MM.1S (cell line): ENCODE data around the gene MSI2.

Experiments
- CTCF ChIP-seq: fragments of 300-600 bp; sonication (generic); IDR thresholded peaks from 2 replicates; pipeline ENCODE4 v1.5.1; 2016; ENCODE audit warnings: antibody characterized with exemption, low read length, mixed read lengths
- EZH2 ChIP-seq: fragments of 300-600 bp; sonication (generic); optimal IDR thresholded peaks from 2 replicates; pipeline ENCODE3; 2017; ENCODE audit warnings: low read depth, mild to moderate bottlenecking, antibody characterized with exemption, low read length, mixed read lengths

DNA sequence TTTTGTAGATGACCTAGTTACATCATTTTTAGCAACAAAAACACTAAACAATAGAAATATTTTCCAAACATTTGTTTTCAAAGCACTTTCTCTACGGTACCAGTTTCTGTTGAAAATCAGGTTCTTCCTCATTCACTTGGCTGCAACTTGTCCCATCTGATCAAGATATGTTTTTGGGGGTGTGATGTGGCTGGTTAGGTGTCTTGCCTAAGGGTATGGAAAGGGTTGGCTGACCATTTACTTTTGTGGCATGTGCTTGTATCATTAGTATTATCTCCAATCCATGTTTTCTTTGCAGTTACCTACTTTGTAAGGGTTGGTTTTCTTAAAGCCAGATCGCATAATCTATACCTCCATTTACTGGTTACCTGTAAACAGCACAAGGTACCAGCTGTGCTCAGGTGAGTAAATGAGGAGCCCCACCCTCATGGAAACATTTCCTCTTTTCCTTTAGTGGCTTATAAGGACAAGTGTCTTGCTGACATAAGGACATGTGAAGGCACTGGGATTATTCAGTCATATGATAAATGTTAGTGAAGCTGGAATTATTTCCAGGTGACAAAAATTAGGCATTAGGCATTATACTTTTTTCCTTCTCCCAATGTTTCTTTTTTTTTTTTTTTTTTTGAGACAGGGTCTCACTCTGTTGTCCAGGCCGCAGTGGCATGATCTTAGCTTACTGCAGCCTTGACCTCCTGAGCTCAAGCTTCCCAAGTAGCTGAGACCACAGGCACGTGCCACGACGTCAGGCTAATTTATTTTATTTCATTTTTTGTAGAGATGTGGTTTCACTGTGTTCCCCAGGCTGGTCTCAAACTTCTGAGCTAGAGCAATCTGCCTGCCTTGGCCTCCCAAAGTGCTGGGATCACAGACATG lies 326.8 kb downstream of the MSI2 start:
- TF ChIP-seq CTCF: no peak
- no peak for TF ChIP-seq EZH2
